HG02884 (cell line): ENCODE measurements around the gene GFY.

ENCODE experiments used
- ATAC-seq: cut with Tn5 transposase; IDR thresholded peaks from one replicate; pipeline ENCODE4 v1.9.1; 2021; ENCODE audit warnings: mild to moderate bottlenecking, moderate library complexity; ENCODE audit not compliant: unreplicated experiment

The GFY gene

DNA sequence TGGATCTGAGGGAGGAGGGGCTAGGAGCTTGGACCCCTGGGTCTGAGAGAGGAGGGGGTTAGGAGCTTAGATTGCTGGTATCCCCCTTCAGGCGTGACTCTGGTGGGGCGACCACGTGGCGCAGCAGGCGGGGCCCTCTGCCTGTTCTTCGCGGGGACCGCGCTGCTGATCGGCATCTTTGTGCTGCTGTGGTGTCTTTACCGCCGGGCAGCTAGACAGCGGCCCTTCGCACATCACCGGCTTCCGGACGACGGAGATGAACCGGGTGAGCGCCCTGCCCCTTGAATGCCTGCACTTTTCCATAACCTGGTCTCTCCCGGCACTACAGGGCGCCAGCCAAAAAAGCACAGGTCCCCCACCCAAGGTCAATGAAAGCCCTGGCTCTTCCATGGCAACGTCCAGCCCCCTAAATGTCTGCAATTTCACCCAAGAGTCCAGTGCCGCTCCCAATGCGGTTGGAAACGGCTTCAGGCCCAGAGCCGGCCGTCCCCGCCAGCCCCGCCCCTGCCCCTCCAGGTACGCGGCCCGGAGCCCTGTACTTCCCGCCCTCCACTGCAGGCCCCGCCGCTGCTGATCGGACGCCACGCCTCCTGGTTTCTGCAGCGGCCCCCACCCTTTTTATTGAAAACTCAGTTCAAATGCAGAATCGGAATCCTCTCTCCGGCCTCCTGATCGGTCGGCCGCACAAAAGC, 2.8 kb downstream of the GFY start:
- no peak for ATAC-seq

DNA sequence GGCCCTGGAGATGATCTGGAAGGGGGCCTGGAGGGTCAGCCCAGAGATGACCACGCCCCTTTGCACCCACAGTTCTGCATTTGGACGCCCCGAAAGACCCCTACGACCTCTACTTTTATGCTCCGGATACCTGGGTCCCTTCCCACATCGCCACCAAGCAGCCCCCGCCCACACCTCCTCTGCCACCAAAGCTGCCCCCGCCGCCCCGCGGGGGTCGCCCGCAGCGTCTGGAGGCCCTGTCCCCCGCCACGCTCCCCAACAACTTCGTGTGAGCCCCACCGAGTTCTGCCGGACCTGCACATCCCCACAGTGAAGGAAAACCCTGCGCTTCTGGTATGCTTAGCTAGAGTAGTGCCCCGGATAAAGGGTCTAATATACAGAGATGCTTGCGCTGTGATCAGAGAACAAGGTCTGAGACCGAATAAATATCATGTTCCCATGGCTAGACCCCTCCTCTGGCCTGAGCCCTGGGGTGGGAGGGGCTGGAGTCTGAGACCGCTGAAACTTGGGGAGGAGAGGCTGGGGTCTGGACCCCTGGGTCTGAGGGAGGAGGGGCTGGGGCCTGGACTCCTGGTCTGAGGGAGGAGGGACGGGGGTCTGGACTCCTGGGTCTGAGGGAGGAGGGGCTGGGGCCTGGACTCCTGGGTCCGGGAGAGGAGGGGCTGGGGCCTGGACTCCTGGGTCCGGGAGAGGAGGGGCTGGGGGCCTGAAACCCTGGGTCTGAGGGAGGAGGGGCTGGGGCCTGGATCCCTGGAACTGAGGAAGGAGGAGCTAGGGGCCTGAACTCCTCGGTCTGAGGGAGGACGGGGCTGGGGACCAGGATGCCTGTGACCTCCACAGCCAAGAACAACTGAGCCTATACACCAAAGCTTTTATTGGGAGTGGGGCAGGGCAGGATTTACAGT, 3.6 kb downstream of the GFY start:
- no peak for ATAC-seq

DNA sequence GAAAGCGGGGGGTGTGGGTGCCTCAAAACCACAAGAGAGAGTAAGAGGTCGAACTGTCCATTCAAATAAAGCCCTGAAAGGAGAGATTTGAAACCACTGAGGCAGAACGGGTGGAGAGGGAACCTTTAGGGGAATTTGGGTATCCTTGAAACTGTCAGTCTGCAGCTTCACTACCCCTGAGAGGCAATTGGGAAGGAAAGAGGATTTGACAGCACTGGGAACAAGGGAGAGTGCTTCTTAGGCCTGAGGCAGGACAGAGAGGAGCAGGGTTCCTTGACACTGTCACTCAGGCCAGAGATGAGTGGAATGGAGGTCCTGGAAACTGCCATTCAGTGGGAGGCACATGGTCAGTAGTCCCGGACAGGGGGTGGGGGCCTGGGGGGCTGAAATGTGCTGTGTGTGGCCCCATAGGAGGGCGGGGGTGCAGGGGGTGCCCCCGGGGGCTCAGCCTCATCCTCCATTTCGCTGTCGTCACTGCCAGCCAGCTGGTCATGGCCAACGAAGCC, 5.0 kb downstream of the GFY start:
- no peak for ATAC-seq

DNA sequence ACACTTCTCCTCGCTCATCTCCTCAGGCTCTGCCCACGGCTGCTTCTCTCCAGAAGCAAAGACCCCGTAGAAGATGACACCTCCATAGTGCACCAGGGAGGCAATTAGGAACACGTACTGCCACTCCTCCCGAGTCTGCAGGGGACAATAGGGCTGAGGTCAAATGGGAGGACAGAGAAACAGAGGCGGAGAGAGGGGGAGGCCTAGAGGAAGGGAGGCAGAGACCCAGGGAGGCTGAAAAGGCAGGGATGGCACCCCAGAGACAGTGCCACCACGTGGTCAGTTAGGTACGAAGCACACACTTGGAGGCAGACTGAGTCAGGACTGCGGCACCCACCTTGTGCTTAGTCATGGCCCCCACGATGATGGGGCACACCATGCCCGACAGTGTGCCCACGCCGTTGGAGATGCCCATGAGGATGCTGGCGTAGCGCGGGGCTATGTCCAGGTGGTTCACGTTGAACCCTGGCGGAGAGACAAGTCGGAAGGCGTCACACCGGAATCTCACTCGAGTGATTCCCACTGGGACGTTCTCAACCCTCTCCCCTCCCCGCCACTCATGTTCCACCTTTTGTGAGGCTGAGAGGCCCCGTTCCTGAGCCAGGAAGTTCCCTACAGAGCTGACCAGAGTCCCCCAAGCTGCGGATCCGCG, 5.6 kb downstream of the GFY start:
- ATAC-seq = no peak

DNA sequence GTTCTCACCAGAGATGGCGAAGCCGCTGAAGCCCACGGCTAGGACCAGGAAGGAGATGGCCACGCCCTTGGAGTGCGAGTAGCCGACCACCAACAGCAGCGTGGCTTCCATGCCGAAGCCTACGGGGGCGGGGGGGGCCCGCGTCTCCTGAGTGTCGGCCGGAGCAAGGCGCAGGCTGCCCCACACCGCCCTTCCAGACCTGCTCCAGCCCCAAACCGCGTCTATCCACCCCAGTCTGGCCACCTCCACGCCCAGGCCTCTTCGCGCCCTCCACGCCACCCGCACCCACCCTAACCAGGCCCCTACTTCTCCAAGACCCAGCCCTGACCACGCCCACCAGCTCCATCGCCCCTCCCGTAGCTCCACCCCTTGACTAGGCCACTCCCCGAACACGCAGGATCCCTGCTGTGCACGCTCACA, 6.2 kb downstream of the GFY start:
- ATAC-seq = no peak

DNA sequence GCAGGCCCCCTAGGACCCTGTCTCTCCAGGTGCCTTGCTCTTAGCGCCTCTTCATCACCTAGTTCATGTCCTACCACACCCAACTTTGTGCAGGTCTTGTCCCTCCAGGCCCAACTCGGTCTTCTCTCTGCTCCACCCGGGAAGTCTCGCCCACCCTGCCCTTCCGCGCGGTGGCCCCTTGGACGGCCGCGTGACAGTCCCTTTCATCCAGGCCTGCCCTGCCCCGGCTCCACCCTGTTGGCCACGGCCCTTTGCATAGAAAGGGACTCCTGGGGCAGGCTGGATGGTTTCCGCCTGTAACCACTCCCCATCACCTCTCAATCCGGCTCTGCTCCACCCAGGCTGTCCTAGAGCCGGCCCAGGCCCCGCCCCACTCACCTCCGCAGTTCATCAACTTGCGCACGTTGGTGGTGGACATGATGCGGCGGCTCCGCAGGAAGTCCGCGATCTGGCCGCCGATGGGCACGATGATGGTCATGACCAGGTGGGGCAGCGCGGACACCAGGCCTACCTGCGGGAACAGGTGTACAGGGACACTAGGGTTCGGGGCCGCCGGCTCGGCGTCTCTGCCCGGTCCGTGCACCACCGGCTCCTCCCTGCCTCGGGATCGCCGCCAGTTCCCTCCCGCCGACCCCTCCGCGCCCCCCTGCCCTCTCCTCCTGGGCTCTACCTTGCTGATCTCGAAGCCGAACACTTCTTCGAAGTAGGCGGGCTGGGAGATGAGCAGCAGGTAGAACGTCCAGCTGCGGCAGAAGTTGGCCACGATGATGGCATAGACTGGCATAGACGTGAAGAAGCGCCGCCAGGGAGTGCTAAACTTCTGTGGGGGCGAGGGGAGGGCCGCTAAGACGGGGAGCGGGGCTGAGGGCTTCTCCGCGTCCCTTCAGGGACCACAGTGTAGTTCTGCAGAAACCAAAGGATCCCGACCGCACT, 7.2 kb downstream of the GFY start:
- ATAC-seq = no peak

DNA sequence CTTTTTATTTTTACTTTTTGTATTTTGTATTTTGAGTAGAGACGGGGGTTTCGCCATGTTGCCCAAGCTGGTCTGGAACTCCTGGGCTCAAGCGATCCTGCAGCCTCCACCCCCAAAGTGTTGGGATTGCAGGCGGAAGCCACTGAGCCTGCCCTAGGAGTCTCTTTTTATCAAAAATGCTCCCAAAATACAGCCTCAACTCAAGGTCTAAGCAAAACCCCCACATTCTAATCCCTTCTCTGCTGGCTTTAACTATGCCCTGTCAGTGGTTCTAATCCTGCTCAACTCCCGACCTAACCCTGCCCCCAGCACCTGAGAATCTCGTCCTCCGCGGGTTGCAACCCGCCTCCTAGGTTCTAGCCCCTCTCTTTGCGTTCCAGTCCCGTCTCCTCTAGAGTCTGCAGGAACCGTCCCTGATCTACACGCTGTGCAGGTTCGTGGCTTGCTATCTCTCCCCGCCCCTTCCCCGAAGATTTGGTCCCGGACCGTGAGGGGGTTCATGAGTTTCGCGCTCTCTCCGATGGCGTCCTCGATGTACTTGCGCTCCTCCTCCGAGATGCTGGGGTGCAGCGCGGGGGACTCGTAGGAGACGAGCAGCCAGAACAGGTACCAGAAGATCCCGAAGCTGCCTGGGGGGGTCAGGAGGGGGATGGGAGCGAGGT, 8.2 kb downstream of the GFY start:
- ATAC-seq = no peak

DNA sequence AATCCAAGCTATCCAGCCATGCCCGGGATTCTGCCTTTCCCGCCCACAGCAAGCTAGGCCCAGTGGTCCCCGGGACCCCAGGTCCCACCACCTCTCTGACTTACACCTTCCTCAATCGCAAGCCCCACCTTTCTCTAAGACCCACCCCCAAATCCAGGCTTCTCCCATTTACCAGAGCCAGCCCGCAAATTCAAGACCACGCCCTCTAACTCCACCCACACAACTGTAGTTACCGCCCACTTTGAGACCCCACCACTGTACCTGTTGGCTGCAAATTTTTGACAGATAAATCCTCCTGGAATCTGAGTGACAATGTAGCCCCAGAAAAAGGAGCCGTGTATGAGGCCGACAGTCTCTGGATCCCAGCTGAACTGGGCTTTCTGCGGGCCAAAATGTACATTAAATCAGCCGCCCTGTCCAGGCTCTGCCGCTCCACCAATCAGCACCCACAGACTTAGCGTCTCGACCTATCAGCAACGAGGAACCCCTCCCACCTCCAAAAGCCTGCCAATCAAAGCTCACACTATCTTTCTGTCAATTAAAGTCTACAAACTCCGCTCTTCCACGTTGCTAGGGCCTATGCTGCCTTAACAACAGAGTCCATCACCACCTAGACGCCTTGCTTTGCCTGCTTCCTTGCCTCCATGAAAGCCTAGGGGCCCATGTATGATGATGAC, 9.9 kb downstream of the GFY start:
- no peak for ATAC-seq

DNA sequence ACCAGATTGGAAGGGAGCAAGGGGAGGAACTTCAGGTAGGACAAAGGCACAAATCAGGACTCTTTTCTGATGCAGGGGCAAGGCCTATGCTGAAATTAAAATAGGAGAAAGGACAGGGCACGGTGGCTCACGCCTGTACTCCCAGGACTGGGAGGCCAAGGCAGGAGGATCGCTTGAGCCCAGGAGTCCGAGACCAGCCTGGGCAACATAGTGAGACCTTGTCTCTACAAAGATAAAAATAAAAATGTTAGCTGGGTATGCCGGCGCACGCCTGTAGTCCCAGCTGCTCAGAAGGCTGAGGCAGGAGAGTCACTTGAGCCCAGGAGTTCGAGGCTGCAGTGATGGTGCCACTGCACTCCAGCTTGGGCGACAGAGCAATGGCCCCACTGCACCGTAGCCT, 10.5 kb downstream of the GFY start:
- no peak for ATAC-seq

DNA sequence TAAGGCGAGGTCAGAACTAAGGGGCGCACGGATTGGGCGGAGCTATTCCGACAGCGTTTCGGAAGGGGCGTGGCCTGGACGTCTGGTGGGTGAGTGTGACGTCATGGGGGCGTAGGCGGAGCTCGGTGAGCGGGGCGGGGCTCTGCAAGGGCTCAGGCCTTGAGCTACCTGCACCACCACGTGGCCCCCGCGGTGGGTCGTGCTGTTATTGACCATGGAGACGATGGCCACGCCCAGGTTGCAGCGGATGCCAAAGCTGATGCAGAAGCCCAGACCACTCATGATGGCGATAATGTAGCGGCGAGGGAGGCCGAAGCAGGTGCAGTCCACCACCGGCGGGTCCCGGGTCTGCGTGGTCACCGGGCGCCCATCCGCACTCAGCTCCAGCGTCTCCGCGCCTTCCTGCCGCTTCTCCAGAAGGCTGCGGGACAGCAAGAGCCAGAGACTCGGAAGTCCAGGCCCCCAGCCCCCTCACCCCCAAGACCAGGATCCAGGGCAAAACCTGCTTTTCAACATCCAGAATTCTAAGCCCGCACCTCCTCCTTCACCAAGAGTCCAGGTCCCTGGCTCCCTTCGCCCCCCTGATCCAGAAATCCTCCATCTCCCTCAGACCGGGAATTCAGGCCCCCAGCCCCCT, 11.3 kb downstream of the GFY start:
- ATAC-seq = no peak

DNA sequence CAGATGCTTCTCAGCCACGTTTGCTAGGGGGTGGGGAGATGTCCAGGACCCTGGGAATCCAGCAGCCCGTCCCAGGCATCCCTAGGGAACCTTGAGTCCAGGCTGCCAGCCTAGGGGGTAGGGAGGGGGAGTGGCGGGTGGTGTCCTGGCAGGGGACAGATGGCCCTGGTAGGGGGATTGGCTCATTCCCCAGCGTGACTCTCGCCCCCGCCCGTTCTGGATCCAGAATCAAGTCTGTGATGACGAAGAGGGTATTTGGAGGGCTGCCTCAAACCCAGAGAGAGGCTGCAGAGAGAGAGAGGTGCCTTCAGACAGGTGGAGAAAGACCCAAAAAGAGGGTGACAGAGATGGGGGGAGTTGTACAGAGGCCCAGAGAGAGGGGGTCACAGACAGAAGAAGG, 12.0 kb downstream of the GFY start:
- ATAC-seq = no peak

DNA sequence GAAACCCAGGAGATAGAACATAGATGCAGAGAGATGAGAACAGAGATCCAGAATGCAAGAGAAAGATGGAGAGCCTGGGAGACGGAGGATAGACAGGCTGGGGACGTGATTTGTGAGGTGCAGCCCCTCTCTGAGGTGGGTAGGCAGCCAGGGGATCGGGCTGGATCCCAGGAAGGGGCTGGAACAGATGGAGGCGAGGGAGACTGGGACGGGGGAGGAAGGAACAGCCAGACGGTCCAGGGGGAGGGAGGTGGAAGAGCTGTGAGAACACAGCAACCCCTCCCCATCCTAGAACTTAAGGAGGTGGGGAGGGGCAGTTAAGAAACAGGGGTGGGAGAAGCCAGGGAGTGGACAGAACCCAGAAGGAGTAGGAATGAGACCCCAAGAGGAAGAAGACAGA, 13.1 kb downstream of the GFY start:
- ATAC-seq = no peak

DNA sequence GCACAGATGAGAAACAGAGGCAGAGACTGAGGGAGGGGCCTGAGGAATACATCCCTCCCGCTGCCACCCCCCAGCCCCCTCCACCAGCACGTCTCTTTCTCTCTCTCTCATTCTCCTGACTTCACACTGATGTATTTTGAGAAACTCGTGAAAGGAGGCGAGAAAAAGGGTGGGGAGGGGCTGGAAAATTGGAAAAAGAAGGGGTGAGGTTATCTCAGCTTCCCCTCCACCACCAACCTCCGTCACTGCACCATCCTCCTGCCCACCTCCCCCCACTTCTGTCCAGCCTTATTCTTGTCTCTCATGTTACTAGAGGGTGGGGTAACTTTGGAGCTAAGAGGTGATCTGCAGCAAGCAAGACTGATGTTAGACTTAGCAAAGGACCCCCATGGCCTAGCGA, 14.6 kb downstream of the GFY start:
- ATAC-seq = no peak

DNA sequence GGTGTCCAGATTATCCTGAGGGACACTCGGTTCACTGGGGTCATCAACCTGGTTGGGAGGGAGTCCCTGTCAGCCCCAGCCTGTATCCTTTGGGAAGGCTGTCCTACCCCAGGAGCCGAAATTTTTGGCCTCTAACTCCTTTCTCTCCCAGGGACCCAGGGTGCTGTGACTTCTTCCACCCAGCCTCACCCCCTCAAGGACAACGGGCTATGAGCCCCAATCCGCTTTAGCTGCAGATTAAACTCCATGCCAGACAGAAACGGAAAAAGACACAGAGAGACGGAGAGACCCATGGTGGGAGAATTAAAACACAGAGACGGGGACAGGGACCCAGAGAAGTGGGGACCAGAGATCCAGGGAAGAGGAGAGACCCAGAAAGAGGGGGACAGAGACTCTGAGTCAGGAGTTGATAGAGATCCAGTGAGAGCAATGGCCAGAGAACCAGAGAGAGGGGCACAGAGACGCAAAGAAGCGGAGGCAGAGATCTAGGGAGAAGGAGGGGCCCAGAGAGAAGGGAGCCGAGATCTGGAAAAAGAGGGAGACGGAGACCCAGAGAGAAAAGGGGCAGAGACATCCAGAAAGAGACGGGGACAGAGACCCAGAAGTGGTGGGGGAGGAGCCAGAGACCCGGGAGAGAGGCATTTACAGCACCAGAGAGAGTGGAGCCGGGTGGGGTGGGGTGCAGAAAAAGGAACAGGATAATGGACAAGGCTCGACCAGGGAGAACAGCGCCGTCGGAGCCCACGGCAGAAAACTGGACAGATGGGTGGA, 15.4 kb downstream of the GFY start:
- ATAC-seq = no peak

DNA sequence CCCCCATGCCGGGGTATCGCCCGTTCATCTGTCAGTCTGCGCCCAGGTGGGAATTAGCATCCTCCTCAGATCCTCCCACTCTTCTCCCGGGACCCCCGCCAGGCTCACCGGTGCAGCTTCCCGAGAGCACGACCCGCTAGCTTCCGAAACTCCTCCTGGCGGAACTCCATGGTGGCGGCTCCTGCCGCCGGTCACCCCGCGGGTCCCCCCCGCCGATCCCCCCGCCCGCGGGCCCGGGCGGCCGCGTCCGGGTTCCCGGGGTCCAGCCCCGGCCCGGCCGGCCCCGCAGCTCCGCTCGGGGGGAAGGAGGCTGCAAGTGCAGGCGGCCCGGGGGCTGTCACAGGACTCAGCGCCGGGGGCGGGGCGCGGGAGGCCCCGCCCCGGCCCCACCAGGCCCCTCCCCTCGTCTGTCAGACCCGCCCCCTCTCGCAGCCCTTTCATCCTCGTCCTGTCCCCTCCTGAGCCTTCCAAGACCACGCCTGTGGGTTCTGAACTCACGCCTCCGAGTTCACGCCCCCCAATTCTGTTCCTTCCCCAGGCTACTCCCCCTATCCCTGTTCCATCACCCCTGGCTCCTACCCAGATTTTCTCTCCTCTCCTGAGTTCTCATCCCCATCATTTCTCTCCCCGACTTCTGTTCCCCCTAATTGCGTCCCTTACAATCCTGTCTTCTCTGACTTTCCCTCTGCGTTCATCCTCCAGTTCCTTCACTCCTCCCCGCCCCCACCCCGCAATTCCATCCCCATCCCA, 16.2 kb downstream of the GFY start, which contains the start of gene SLC17A7:
TSS of gene SLC17A7 (minus strand) at position 318 of the 750 bp plus-strand sequence. CDS start at position 170, 148 bp downstream.
- no peak for ATAC-seq

DNA sequence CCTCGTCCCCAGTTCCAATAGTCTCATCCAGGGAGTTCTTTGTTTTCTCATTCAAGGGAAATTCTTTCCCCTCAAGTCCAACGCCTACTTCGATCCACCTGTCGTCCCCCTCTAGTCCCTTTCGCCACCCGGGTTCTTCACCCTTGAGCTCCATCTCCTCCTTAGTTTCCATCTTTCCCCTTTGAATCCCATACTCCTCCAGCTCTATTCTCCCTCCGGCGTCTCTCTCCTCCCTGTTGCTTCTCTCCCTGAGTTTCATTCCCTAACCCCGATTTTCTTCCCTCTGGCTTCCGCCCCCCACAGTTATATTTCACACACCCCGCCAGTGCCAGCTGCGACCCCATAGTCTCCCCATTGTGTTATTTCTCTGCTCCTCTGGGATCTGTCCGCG, 16.8 kb downstream of the GFY start:
- no peak for ATAC-seq

DNA sequence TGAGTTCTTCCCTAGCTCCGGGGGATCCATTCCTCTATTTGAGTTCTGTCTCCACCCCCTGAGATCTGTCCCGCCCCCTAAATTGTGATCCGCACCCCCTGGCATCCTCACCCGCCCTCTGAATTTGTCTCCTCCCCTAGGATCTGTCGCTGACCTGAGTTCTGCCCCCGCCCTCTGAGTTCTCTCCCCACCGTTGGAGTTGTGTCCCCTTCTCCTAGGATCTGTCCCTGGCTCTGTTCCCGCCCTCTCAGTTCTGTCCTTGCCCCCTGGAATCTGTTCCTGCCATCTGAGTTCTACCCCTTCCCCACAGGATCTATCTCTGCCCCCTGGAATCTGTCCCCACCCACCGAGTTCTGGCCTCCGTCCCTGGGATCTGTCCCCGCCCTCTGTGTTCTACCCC, 17.2 kb downstream of the GFY start:
- ATAC-seq = no peak
